OCI-LY1 (cell line): Measurements from ENCODE around the gene TXNL4B.

Source experiments
- CTCF ChIP-seq: fragments of 200-600 bp; sonication (generic), shearing (Covaris generic); IDR thresholded peaks from 2 replicates; pipeline ENCODE4 v1.5.1; 2017; ENCODE audit warnings: mild to moderate bottlenecking, antibody characterized with exemption, low read length, moderate library complexity, mixed read lengths
- EZH2 ChIP-seq: fragments of 200-600 bp; sonication (generic), shearing (Covaris generic); IDR thresholded peaks from 2 replicates; pipeline ENCODE4 v1.8.0; 2017; ENCODE audit warnings: borderline replicate concordance, mixed run types, mild to moderate bottlenecking, antibody characterized with exemption, low read length, moderate library complexity, mixed read lengths

- TF ChIP-seq CTCF (no peak), EZH2 (no peak)
These were observed 39.3 kb upstream of the TXNL4B start for GRCh38 chr16:72132726-72133125.
